Peyer's patch (tissue), 4 donors: Measurements from ENCODE around the gene SLAMF8.

ENCODE experiments used
- POLR2A ChIP-seq, 2 donors: fragments of 450-650 bp; IDR thresholded peaks; one replicate each; pipeline ENCODE4 v1.5.1; 2017; ENCODE audit warnings: antibody characterized with exemption in 2 of 2, mild to moderate bottlenecking in 2 of 2, moderate library complexity in 2 of 2
- TF ChIP-seq, protein P1 (sequence below), 6 experiments: fragments of 450-650 bp in 4 of 6; fragments of 200-600 bp in 2 of 6; sonication (generic) in 1 of 6; IDR thresholded peaks; one replicate each; pipeline ENCODE4 v1.5.1; 2017 to 2019; ENCODE audit warnings: antibody characterized with exemption in 6 of 6, mild to moderate bottlenecking in 3 of 6, moderate library complexity in 1 of 6

DNA sequence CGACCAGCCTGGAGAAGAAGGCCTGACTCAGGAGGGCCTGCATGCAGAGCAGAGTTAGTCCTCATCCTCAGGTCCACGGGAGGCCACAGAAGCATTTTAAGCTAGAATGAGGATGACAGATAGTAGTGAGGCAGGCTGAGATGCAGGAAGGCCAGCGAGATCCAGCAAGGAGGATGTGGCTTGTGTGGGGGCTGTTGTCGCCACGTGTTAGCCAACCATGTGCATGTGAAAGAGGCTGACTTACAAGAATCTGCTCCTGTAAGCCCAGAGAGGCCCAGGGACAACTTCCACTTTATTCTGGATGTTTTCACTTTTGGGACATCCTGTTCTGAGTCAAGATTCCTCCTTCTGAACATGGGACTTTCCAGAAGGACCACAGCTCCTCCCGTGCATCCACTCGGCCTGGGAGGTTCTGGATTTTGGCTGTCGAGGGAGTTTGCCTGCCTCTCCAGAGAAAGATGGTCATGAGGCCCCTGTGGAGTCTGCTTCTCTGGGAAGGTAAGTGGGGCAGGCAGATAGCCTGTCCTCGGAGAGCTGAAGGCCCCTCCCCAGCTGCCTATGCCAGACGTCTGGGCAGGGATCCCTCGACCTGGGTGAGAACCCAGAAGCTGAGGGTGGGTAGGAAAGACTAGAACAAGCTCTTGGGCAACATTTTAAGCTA is at the start of gene SLAMF8:
- TF ChIP-seq, protein P1, sequence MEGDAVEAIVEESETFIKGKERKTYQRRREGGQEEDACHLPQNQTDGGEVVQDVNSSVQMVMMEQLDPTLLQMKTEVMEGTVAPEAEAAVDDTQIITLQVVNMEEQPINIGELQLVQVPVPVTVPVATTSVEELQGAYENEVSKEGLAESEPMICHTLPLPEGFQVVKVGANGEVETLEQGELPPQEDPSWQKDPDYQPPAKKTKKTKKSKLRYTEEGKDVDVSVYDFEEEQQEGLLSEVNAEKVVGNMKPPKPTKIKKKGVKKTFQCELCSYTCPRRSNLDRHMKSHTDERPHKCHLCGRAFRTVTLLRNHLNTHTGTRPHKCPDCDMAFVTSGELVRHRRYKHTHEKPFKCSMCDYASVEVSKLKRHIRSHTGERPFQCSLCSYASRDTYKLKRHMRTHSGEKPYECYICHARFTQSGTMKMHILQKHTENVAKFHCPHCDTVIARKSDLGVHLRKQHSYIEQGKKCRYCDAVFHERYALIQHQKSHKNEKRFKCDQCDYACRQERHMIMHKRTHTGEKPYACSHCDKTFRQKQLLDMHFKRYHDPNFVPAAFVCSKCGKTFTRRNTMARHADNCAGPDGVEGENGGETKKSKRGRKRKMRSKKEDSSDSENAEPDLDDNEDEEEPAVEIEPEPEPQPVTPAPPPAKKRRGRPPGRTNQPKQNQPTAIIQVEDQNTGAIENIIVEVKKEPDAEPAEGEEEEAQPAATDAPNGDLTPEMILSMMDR (IDR thresholded peaks at IDR 0.05): no peak
- TF ChIP-seq POLR2A (IDR thresholded peaks at IDR 0.05): no peak
